Endothelial cell (in vitro differentiated cells): Measurements from ENCODE around the gene STAT5A. TPM values are rescaled to one million over a fixed set of nuclear protein-coding genes. Genes with fewer than 3 reads are reported as not detected.

Experiments
- DNase-seq: peaks from one replicate; pipeline ENCODE4 v3.0.0; 2021; ENCODE audit warnings: low spot score
- H3K27ac Mint-ChIP-seq: one replicate; pipeline ENCODE4 v1.8.0; 2021; ENCODE audit warnings: mixed read lengths, inconsistent platforms; ENCODE audit not compliant: unreplicated experiment
- H3K27me3 Mint-ChIP-seq: one replicate; pipeline ENCODE4 v1.8.0; 2021; ENCODE audit warnings: mild to moderate bottlenecking, moderate library complexity, mixed read lengths, inconsistent platforms; ENCODE audit not compliant: unreplicated experiment
- H3K36me3 Mint-ChIP-seq: one replicate; pipeline ENCODE4 v1.8.0; 2021; ENCODE audit warnings: mild to moderate bottlenecking, low read depth, mixed read lengths, inconsistent platforms; ENCODE audit not compliant: unreplicated experiment
- H3K4me1 Mint-ChIP-seq: one replicate; pipeline ENCODE4 v1.8.0; 2021; ENCODE audit warnings: mild to moderate bottlenecking, mixed read lengths, inconsistent platforms; ENCODE audit not compliant: unreplicated experiment
- H3K4me3 Mint-ChIP-seq: one replicate; pipeline ENCODE4 v1.8.0; 2021; ENCODE audit warnings: mild to moderate bottlenecking, mixed read lengths, inconsistent platforms; ENCODE audit not compliant: unreplicated experiment
- H3K9me3 Mint-ChIP-seq: one replicate; pipeline ENCODE4 v1.8.0; 2021; ENCODE audit warnings: mixed read lengths, inconsistent platforms; ENCODE audit not compliant: unreplicated experiment
- total RNA-seq: library from RNA; stranded (reverse); fragmentation: NEBNext Ultra II Directional; extraction: Animal tissue kit (Norgen Biotek cat#: 25700); gene quantifications from one replicate; pipeline ENCODE4 v1.2.1, GENCODE V29; 2021; ENCODE audit not compliant: unreplicated experiment
- TF ChIP-seq, protein P1 (sequence below): fragments of 200-600 bp; sonication (generic); IDR thresholded peaks from one replicate; pipeline ENCODE4 v1.5.0; 2021; ENCODE audit warnings: antibody characterized with exemption; ENCODE audit not compliant: unreplicated experiment

Gene STAT5A
- total RNA-seq, 1 donor from 2014 or later, result 67.2 TPM

DNA sequence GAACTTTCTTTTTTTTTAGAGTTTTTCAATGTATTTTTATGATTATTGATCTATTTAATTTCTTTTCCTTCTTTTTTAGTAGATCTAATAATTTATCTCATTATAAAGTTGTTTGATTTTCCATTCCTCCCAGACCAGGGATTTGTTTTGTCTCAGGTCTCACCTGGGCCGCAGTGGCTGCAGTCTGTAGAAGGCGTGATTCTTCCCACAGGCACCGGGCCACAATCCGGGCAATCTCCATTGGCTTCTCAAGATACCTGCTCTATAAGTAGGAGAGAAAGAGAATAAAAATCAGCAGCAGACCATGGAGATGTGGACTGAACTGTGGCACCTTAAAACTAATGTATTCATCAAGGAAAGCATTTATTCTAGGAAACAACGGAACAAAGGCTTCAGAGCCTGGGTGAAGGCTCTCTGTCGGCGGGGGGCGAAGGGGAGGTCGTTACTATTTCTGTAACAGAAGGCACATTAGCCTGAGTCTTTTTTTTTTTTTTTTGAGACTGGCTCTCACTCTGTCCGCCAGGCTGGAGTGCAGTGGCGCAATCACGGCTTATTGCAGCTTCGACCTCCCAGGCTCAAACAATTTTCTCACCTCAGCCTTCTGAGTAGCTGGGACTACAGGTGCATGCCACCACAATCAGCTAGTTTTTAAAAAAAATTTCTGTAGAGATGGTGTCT, 57.2 kb downstream of the STAT5A start:
- Mint-ChIP-seq H3K36me3 (peaks cover 37% of the 10 kb centered on the region), H3K27ac (no peak overlapping the region), H3K4me1 (peaks cover 3% of the 10 kb centered on the region), H3K27me3 (no peaks in the 10 kb centered on the region), H3K9me3 (no peaks in the 10 kb centered on the region), H3K4me3 (peak overlapping the region; percentile 59)
- TF ChIP-seq, protein P1, sequence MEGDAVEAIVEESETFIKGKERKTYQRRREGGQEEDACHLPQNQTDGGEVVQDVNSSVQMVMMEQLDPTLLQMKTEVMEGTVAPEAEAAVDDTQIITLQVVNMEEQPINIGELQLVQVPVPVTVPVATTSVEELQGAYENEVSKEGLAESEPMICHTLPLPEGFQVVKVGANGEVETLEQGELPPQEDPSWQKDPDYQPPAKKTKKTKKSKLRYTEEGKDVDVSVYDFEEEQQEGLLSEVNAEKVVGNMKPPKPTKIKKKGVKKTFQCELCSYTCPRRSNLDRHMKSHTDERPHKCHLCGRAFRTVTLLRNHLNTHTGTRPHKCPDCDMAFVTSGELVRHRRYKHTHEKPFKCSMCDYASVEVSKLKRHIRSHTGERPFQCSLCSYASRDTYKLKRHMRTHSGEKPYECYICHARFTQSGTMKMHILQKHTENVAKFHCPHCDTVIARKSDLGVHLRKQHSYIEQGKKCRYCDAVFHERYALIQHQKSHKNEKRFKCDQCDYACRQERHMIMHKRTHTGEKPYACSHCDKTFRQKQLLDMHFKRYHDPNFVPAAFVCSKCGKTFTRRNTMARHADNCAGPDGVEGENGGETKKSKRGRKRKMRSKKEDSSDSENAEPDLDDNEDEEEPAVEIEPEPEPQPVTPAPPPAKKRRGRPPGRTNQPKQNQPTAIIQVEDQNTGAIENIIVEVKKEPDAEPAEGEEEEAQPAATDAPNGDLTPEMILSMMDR, result no peak
- no peak for DNase-seq

DNA sequence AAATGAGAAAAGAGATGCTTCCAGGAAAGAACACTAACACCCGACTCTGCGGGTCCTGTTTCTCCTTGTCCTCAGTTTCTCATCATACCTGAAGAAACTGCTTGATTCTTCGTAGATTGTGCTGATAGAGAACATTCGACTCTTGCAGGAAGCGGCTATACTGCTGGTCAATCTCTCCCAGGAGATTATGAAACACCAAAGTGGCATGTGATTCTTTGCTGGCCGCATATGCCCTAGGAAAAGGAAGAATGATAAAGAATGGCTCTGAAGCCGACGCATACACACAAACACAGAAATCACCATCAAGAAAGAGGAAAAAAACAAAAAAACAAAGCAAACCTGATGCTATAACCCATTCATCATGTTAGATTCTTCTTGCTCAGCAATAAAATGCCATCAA, 58.2 kb downstream of the STAT5A start:
- H3K36me3 Mint-ChIP-seq, result peaks cover 28% of the 10 kb centered on the region
- no peaks in the 10 kb centered on the region for H3K9me3 Mint-ChIP-seq
- H3K27ac Mint-ChIP-seq, result peak overlapping the region; percentile 3
- H3K4me1 Mint-ChIP-seq, result peaks cover 3% of the 10 kb centered on the region
- TF ChIP-seq, protein P1, result no peak
- no peak overlapping the region for H3K4me3 Mint-ChIP-seq
- H3K27me3 Mint-ChIP-seq, result no peaks in the 10 kb centered on the region
- no peak for DNase-seq

DNA sequence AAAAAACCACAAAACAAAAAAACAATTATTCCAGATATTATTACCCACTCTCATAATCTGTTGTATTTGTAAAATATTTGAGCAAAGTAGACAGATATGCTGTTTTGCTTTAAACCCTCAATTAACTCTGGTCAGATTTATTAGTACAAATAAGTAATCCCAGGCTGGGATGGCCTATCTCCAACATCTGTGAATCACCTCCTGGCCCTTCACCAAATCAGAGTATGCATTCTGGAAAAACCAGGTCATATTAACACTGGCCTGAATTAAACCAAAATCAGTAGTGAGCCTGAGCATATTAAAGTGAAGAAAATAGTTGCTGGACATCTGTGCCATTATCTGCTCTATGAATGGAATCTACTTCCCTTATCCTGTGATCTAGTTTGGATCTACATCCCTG, 58.9 kb downstream of the STAT5A start:
- Mint-ChIP-seq H3K4me1 (peaks cover 3% of the 10 kb centered on the region), H3K4me3 (no peak overlapping the region), H3K9me3 (no peaks in the 10 kb centered on the region), H3K27me3 (no peaks in the 10 kb centered on the region), H3K36me3 (peaks cover 27% of the 10 kb centered on the region), H3K27ac (no peak overlapping the region)
- TF ChIP-seq, protein P1, result no peak
- DNase-seq, result no peak

DNA sequence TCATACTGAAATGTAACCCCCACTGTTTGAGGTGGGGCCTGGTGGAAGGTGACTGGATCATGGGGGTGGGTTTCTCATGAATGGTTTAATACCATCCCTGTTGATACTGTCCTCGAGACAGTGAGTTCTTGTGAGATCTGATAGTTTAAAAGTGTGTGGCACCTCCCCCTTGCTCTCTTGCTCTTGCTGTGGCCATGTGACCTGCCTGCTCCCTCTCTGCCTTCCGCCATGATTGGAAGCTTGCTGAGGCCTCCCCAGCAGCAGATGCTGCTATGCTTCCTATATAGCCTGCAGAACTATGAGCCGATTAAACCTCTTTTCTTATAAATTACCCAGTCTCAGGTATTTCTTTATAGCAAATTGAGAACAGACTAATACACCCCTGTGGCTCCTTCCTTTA, 59.3 kb downstream of the STAT5A start:
- no peak overlapping the region for H3K4me3 Mint-ChIP-seq
- peaks cover 3% of the 10 kb centered on the region for H3K4me1 Mint-ChIP-seq
- no peak overlapping the region for H3K27ac Mint-ChIP-seq

DNA sequence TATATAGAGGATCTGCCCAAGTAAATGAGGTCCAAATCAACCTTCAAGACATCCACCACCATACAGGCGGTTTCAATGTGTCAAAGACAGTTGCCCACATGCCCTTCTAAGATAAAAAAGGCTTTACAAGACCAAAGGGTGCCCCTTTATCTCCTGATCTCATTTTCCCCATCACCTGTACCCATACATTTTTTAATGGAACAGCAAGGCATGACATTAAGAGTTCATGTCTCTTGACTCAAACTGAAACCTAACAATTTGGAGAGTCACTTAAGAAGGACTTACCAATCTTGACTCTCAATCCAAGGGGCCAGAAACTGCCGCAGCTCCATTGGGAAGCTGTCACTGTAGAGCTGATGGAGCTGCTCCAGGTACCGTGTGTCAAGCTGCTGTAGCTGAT, 59.8 kb downstream of the STAT5A start:
- Mint-ChIP-seq H3K27ac (no peak overlapping the region), H3K4me3 (no peak overlapping the region), H3K9me3 (no peaks in the 10 kb centered on the region), H3K27me3 (no peaks in the 10 kb centered on the region), H3K4me1 (peaks cover 3% of the 10 kb centered on the region), H3K36me3 (peaks cover 21% of the 10 kb centered on the region)
- no peak for DNase-seq
- TF ChIP-seq, protein P1, result no peak

More for the DNA sequence above, 59.3 kb downstream of the STAT5A start:
- DNase-seq, result no peak
- no peaks in the 10 kb centered on the region for H3K27me3 Mint-ChIP-seq
- TF ChIP-seq, protein P1, result no peak
- H3K36me3 Mint-ChIP-seq, result peaks cover 23% of the 10 kb centered on the region
- H3K9me3 Mint-ChIP-seq, result no peaks in the 10 kb centered on the region
